ENCODE results near the gene FGD6.

The FGD6 gene

DNA sequence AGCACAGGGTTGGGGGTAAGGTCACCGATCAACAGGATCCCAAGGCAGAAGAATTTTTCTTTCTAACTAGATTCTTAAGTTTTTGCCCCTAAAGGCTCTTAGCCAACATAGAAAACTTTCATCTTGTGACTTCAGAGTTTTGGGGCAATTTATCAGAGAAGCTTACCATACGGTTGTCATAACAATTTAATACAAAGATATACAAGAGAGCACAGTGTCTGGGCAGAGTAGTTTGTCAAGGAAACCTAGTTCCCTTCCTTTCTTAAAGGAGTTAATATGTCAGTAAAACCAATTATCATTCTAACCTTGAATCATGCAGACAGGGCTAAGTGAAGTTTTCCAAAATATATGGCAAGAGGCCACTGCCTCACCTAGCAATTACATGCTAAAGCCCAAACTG lies 162.2 kb downstream of the FGD6 start:
- no peaks in the 10 kb centered on the region for H3F3A ChIP-seq (ENCODE audit: insufficient read depth, low read length)
- H3K9me2 ChIP-seq (ENCODE audit: low read depth, low read length) = no peaks in the 10 kb centered on the region
- no peaks in the 10 kb centered on the region for H3K9me3 ChIP-seq (ENCODE audit: low read length)
- H3K9ac ChIP-seq (ENCODE audit: low read length) = no peak overlapping the region
- no peaks in the 10 kb centered on the region for H4K20me1 ChIP-seq (ENCODE audit: insufficient read depth, low read length)
- H3K4me2 ChIP-seq (ENCODE audit: low read length) = no peak overlapping the region
- H2AFZ ChIP-seq (ENCODE audit: low read length) = no peak overlapping the region
- no peaks in the 10 kb centered on the region for H3K4me1 ChIP-seq (ENCODE audit: insufficient read depth, low read length, severe bottlenecking)
- no peak for TF ChIP-seq EZH2 (IDR thresholded peaks at IDR 0.05; ENCODE audit: borderline replicate concordance, low read length)
- TF ChIP-seq, protein P1, sequence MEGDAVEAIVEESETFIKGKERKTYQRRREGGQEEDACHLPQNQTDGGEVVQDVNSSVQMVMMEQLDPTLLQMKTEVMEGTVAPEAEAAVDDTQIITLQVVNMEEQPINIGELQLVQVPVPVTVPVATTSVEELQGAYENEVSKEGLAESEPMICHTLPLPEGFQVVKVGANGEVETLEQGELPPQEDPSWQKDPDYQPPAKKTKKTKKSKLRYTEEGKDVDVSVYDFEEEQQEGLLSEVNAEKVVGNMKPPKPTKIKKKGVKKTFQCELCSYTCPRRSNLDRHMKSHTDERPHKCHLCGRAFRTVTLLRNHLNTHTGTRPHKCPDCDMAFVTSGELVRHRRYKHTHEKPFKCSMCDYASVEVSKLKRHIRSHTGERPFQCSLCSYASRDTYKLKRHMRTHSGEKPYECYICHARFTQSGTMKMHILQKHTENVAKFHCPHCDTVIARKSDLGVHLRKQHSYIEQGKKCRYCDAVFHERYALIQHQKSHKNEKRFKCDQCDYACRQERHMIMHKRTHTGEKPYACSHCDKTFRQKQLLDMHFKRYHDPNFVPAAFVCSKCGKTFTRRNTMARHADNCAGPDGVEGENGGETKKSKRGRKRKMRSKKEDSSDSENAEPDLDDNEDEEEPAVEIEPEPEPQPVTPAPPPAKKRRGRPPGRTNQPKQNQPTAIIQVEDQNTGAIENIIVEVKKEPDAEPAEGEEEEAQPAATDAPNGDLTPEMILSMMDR (IDR thresholded peaks at IDR 0.05; ENCODE audit: low read length) = no peak
- H3K4me3 ChIP-seq (ENCODE audit: low read depth, low read length, poor library complexity, severe bottlenecking) = no peak overlapping the region
- H3K27ac ChIP-seq (ENCODE audit: low read depth, low read length, poor library complexity, severe bottlenecking) = no peak overlapping the region
- peaks cover 72% of the 10 kb centered on the region for H3K36me3 ChIP-seq (ENCODE audit: insufficient read depth, low read length)
- no peaks in the 10 kb centered on the region for H3K27me3 ChIP-seq (ENCODE audit: insufficient read depth, low read length)
- H3K79me2 ChIP-seq (ENCODE audit: insufficient read depth, low read length) = no peaks in the 10 kb centered on the region

DNA sequence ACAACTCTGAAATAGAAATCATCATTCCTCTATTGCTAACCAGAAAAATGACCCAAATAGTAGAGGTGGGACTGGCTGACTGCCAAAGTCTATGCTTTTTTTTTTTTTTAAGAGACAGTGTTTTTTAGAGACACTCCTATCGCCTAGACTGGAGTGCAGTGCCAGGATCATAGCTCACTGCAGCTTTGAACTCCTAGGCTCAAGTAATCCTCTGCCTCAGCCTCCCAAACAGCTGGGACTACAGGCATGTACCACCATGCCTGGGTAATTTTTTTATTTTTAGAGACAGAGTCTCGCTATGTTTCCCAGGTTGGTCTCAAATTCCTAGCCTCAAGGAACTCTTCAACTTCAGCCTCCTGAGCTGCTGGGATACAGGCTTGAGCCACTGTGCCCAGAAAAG lies 163.1 kb downstream of the FGD6 start:
- no peak overlapping the region for H3K4me3 ChIP-seq (ENCODE audit: low read depth, low read length, poor library complexity, severe bottlenecking)
- H4K20me1 ChIP-seq (ENCODE audit: insufficient read depth, low read length) = no peaks in the 10 kb centered on the region
- no peaks in the 10 kb centered on the region for H3K9me2 ChIP-seq (ENCODE audit: low read depth, low read length)
- H2AFZ ChIP-seq (ENCODE audit: low read length) = no peak overlapping the region
- no peaks in the 10 kb centered on the region for H3K79me2 ChIP-seq (ENCODE audit: insufficient read depth, low read length)
- H3K4me1 ChIP-seq (ENCODE audit: insufficient read depth, low read length, severe bottlenecking) = no peaks in the 10 kb centered on the region
- H3K9ac ChIP-seq (ENCODE audit: low read length) = no peak overlapping the region
- no peaks in the 10 kb centered on the region for H3K27me3 ChIP-seq (ENCODE audit: insufficient read depth, low read length)
- no peaks in the 10 kb centered on the region for H3K9me3 ChIP-seq (ENCODE audit: low read length)
- TF ChIP-seq, protein P1 (IDR thresholded peaks at IDR 0.05; ENCODE audit: low read length) = no peak
- TF ChIP-seq EZH2 (IDR thresholded peaks at IDR 0.05; ENCODE audit: borderline replicate concordance, low read length) = no peak
- no peak overlapping the region for H3K4me2 ChIP-seq (ENCODE audit: low read length)
- peaks cover 68% of the 10 kb centered on the region for H3K36me3 ChIP-seq (ENCODE audit: insufficient read depth, low read length)
- no peak overlapping the region for H3K27ac ChIP-seq (ENCODE audit: low read depth, low read length, poor library complexity, severe bottlenecking)
- H3F3A ChIP-seq (ENCODE audit: insufficient read depth, low read length) = no peaks in the 10 kb centered on the region

DNA sequence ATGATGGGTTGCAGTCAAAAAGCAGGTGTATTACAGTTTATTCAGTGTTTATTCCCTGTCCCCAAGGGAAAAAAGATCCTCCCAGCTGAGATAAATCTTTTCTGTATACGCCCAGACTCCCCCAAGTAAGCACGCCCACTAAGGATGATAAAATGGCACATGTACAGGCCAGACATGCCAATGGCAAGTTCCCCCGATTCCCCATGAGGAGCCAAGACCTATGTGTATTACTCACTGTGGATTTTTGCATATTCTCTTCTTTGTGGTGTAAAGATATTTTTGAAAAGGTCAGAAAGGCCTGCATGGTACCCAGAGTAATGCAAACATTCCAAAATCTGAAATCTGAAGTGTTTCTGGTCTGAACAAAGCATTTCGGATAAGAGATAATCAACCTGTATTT lies 166.0 kb downstream of the FGD6 start:
- TF ChIP-seq EZH2 (IDR thresholded peaks at IDR 0.05; ENCODE audit: borderline replicate concordance, low read length) = no peak
- TF ChIP-seq, protein P1 (IDR thresholded peaks at IDR 0.05; ENCODE audit: low read length) = no peak
- H3K4me2 ChIP-seq (ENCODE audit: low read length) = no peak overlapping the region
- no peaks in the 10 kb centered on the region for H3K9me3 ChIP-seq (ENCODE audit: low read length)
- no peaks in the 10 kb centered on the region for H3K27me3 ChIP-seq (ENCODE audit: insufficient read depth, low read length)
- H3K9me2 ChIP-seq (ENCODE audit: low read depth, low read length) = no peaks in the 10 kb centered on the region
- H3K27ac ChIP-seq (ENCODE audit: low read depth, low read length, poor library complexity, severe bottlenecking) = no peak overlapping the region
- no peaks in the 10 kb centered on the region for H3F3A ChIP-seq (ENCODE audit: insufficient read depth, low read length)
- no peak overlapping the region for H3K9ac ChIP-seq (ENCODE audit: low read length)
- H3K36me3 ChIP-seq (ENCODE audit: insufficient read depth, low read length) = peaks cover 71% of the 10 kb centered on the region
- no peak overlapping the region for H3K4me3 ChIP-seq (ENCODE audit: low read depth, low read length, poor library complexity, severe bottlenecking)
- H3K4me1 ChIP-seq (ENCODE audit: insufficient read depth, low read length, severe bottlenecking) = no peaks in the 10 kb centered on the region
- H4K20me1 ChIP-seq (ENCODE audit: insufficient read depth, low read length) = no peaks in the 10 kb centered on the region
- H2AFZ ChIP-seq (ENCODE audit: low read length) = no peak overlapping the region
- H3K79me2 ChIP-seq (ENCODE audit: insufficient read depth, low read length) = no peaks in the 10 kb centered on the region
